Stimulated activated CD4-positive, alpha-beta T cell treated with anti-CD3 and anti-CD28 coated beads, Interleukin-15, amount 100 ng/mL, for 24 hours (primary cell): ENCODE results near the gene SUMF2.
"Not testable (repeated sequence)": the region's sequence is repeated elsewhere in the genome, so short reads cannot be mapped to it uniquely, and the experiment has no call there.

Experiments
- DNase-seq: peaks from one replicate; pipeline ENCODE4 v3.0.0-alpha.2; 2020

SUMF2 gene

DNA sequence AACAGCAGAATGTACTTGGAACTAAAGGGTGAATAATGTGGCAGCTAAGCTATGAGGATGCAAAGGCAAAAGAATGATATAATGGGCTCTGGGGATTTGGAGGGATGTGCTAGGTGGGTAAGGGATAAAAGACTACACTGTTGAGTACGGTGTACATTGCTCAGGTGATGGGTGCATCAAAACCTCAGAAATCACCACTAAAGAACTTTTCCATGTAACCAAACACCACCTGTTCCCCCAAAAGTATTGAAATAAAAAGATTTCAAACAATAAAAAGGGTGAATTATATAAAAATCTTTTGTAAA lies 43.8 kb downstream of the SUMF2 start:
- DNase-seq: no peak

DNA sequence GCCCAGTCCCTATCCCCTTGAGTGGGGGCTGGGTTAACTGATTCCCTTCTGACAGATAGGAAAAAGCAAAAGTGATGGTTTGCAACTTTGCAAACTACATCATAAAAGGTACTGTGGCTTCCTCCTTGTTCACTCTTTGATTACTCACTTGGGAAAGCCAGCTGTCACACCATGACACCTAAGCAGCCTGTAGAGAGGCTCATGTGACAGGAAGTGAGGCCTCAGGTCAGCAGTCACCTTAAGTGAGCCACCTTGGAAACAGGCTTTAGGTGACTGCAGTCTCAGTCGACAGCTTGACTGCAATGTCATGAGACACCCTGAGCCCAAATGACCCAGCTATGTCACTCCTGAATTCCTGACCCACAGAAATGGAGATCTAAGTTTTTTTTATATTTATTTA lies 46.5 kb downstream of the SUMF2 start:
- no peak for DNase-seq

DNA sequence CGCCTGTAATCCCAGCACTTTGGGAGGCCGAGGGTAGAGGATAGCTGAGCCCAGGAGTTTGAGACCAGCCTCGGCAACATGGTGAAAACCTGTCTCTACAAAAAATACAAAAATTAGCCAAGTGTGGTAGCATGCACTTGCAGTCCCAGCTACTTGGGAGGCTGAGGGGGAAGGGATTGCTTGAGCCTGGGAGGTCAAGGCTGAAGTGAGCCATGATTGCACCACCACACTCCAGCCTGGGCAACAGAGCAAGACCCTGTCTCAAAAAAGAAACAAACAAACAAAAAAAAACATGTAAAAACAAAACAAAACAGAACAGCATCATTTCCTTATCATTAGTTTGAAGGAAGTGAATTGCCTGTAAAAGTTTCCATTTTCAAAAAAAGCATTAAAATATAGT lies 48.2 kb downstream of the SUMF2 start:
- not testable (repeated sequence) for DNase-seq

DNA sequence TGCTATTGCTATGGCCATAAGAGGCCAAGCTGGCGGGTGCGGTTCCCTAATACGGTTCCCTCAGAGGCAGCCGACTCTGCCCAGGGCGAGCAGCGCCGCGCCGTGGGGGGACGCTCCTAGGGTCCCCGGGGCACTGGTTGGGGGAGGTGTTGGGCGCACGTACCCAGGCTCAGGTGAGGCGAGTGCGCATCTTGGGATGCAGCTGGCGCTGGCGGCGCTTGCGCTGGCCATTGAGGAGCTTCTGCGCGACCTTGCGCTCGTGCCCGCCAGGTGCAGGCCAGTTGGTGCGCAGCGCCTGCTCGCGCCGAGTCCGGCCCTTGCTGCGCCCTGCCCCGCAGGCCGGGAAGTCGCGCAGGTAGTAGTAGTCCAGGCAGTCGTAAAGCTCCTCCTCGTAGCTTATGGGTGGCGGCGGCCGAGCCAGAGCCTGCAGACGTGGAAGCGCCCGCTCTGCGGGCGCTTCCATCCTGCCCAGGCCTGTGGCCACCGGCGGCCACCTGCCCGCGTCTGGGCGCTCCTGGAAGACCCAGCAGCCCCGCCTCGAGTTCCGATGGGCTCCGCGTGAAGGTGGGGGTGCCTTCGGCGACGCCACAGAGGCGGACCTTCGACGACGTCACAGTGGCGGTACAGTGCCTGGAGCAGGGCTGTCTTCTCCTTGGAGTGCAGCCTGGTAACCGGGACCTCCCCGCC lies 51.9 kb downstream of the SUMF2 start, which contains the start of gene NUPR2:
Gene NUPR2 (minus strand): TSS at position 566 of the 687 bp plus-strand sequence. CDS start 103 bp downstream, at position 463.
- DNase-seq: no peak

DNA sequence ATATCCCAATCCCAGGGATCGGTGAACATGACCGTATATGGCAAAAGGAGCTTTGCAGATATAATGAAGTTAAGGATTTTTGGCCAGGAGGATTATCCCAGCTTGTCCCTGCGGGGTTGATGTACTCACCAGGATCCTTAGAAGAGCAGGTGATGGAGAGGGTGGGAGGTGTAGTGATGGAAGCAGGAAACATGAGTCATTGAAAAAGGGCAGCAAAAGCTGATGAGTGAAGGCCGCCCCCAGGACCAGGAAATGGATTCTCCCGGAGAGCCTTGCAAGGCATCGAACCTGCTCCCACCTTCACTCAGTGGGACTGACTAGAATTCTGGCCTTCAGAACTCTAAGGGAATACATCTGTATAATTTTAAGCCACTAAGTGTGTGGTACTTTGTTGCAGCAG lies 57.4 kb downstream of the SUMF2 start:
- DNase-seq: no peak

DNA sequence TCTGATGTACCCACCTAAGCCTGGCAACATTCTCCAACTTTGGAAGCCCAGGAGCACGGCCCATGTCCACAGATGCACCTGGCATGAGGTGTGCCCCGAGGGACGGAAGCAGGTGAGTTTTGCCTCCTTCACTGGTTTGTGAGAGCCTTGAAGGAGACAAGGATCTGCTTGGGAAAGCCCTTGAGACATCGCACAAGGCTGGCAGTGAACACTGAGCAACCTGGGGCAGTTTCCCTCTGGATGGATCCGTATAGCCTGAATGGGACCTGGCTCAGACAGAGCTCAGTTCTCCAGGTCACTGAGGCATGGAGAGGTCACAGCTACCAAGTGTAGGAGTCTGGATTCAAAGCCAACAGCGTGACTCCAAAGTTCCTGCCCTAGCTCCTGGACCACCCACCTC lies 60.9 kb downstream of the SUMF2 start:
- no peak for DNase-seq

DNA sequence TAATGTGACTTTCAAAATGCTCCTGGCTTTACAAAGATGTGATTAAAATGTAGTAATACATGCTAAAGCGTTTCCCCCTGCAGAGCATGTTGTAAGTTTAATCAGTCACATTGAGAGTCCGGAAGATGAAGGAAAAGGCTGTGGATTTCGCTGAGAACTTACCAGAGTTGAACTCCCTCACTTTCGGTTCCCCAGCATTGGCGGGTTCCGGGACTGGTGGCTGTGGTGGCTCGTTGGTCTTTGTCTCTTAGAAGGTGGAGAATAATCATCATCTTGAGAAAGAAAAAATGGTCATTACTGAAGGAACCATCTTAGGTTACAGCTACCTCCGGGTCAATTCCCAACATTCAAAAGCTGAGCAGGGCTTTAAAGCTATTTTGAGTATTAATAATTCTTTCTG lies 61.7 kb downstream of the SUMF2 start:
- DNase-seq: no peak

DNA sequence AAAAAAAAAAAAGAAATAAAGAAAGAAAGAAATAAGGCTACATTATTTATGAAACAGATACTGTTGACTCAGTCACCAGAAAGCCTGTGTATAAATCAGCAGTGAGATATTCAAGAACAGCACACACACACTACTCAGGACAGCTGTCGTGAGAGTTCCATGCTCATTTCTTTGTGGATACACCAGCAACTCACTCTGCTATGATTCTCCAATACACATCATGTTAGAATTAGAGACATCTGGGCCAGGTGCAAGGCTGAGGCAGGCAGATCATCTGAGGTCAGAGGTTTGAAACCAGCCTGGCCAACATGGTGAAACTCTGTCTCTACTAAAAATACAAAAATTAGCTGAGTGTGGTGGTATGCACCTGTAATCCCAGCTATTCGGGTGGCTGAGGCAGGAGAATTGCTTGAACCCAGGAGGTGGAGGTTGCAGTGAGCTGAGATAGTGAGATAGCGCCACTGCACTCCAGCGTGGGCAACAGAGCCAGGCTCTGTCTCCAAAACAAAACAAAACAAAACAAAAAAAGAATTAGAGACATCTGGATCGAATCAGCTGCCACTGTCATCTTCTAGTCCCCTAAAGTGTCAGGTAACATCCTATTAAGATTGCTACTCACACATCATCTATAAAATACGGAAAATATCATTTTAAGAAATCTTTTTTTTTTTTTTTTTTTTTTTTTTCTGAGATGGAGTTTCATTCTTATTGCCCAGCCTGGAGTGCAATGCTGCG lies 63.3 kb downstream of the SUMF2 start:
- no peak for DNase-seq
